IMR-90 (cell line): Measurements from ENCODE around the gene EOLA2.

Experiments
- BHLHE40 ChIP-seq: fragments of 150-350 bp; IDR thresholded peaks from 2 replicates; pipeline ENCODE4 v1.6.1; 2016; ENCODE audit warnings: mild to moderate bottlenecking, low read depth, low read length
- CEBPB ChIP-seq: IDR thresholded peaks from 2 replicates; pipeline ENCODE4 v1.6.1; 2012; ENCODE audit warnings: low read depth, low read length, improper control_type of control experiment
- CTCF ChIP-seq: conservative IDR thresholded peaks from 2 replicates; pipeline ENCODE4 v1.5.1; 2012; ENCODE audit warnings: mild to moderate bottlenecking, low read depth, low read length, improper control_type of control experiment
- FOS ChIP-seq: fragments of 150-350 bp; IDR thresholded peaks from 2 replicates; pipeline ENCODE4 v1.6.1; 2016; ENCODE audit warnings: low read depth, low read length
- POLR2A ChIP-seq: IDR thresholded peaks from 2 replicates; pipeline ENCODE4 v1.6.1; 2012; ENCODE audit warnings: mild to moderate bottlenecking, low read depth, low read length
- SMC3 ChIP-seq: fragments of 150-350 bp; IDR thresholded peaks from 2 replicates; pipeline ENCODE4 v1.6.1; 2016; ENCODE audit warnings: low read depth, mild to moderate bottlenecking, antibody characterized with exemption, low read length, moderate library complexity
- USF2 ChIP-seq: fragments of 150-350 bp; IDR thresholded peaks from 2 replicates; pipeline ENCODE4 v1.6.1; 2017; ENCODE audit warnings: mild to moderate bottlenecking, antibody characterized with exemption, low read length, low read depth

GRCh38 chrX:149961572-149961971 lies 23.3 kb upstream of the EOLA2 start:
- no peak for TF ChIP-seq POLR2A
- no peak for TF ChIP-seq CTCF
- TF ChIP-seq BHLHE40 = no peak
- TF ChIP-seq USF2 = no peak
- no peak for TF ChIP-seq FOS
- TF ChIP-seq CEBPB = no peak
- TF ChIP-seq SMC3 = no peak
